ENCODE data around the gene GSTK1. TPM values are rescaled to one million over a fixed set of nuclear protein-coding genes. Genes with fewer than 3 reads are reported as not detected.

GSTK1 gene
- polyA plus RNA-seq, 1 of the 3 experiments (the other 2 are of a cell fraction): 299 TPM

DNA sequence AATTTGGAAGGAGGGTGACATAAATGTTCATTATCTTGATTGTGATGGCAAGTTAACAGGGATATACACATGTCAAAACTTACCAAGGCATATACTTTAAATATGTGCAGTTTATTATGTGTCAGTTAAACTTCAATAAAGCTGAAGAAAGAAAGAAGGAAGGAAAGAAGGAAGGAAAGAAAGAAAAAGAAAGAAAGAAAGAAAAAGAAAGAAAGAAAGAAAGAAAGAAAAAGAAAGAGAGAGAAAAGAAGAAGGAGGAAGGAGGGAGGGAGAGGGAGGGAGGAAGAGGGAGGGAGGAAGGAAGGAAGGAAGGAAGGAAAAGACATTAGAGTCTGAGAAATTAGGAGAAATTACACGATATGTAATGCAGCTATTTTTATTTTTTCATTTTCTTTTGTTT lies 15.9 kb upstream of the GSTK1 start:
- no peak overlapping the region for H3K4me3 ChIP-seq (ENCODE audit: low read depth in 2 of 2, low read length in 1 of 2)
- no peak overlapping the region for H3K4me2 ChIP-seq
- H3F3A ChIP-seq (replicated peaks; ENCODE audit: insufficient read depth): no peaks in the 10 kb centered on the region
- DNase-seq: no peak
- H3K79me2 ChIP-seq (ENCODE audit: insufficient read depth): no peaks in the 10 kb centered on the region
- no peak overlapping the region for H2AFZ ChIP-seq (ENCODE audit: low read depth)
- WGBS (ENCODE audit: low lambda C conversion rate): 6% methylated on average over 1 of the region's 1 CpG
- CTCF ChIA-PET: interaction anchor here (0.7 to 1.4 kb wide), 3 partner anchors 11 to 240 kb away, joined by 3 to 5 read pairs (median 4); no protein-coding TSS in a partner anchor
- H3K36me3 ChIP-seq (replicated peaks in 1 of 2; ENCODE audit: control insufficient read depth in 1 of 2, insufficient read depth in 2 of 2, low read length in 1 of 2): no peaks in the 10 kb centered on the region
- no peak overlapping the region for H3K9ac ChIP-seq
- H3K27me3 ChIP-seq (ENCODE audit: insufficient read depth): no peaks in the 10 kb centered on the region
- H3K27ac ChIP-seq (ENCODE audit: low read depth in 2 of 2, low read length in 1 of 2): no peak overlapping the region
- H3K9me2 ChIP-seq: no peaks in the 10 kb centered on the region
- TF ChIP-seq, protein P1, sequence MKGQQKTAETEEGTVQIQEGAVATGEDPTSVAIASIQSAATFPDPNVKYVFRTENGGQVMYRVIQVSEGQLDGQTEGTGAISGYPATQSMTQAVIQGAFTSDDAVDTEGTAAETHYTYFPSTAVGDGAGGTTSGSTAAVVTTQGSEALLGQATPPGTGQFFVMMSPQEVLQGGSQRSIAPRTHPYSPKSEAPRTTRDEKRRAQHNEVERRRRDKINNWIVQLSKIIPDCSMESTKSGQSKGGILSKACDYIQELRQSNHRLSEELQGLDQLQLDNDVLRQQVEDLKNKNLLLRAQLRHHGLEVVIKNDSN (IDR thresholded peaks at IDR 0.05; ENCODE audit: borderline replicate concordance, low read depth): no peak
- TF ChIP-seq POLR2AphosphoS5 (IDR thresholded peaks at IDR 0.05; ENCODE audit: low read depth, low read length) (no peak), RFX5 (IDR thresholded peaks at IDR 0.05; ENCODE audit: low read length) (no peak), NFIC (IDR thresholded peaks at IDR 0.05; ENCODE audit: borderline replicate concordance) (no peak), FOSL2 (IDR thresholded peaks at IDR 0.05; ENCODE audit: borderline replicate concordance, low read depth) (no peak), SMC3 (IDR thresholded peaks at IDR 0.05; ENCODE audit: low read depth, low read length) (no peak), YY1 (IDR thresholded peaks at IDR 0.05; ENCODE audit: low read depth) (no peak), RAD21 (IDR thresholded peaks at IDR 0.05; ENCODE audit: low read length) (no peak), ELF1 (IDR thresholded peaks at IDR 0.05) (no peak), CHD2 (IDR thresholded peaks at IDR 0.05; ENCODE audit: low read length, partially characterized antibody) (no peak), GATA2 (CRISPR knock-in tag; IDR thresholded peaks at IDR 0.05) (no peak), TAF1 (IDR thresholded peaks at IDR 0.05; ENCODE audit: borderline replicate concordance, low read depth, low read length) (no peak), RXRA (IDR thresholded peaks at IDR 0.05; ENCODE audit: borderline replicate concordance, low read depth) (no peak), JUND (IDR thresholded peaks at IDR 0.05) (no peak), SIN3A (IDR thresholded peaks at IDR 0.05; ENCODE audit: borderline replicate concordance, low read depth, low read length) (no peak)
- TF ChIP-seq, protein P2, sequence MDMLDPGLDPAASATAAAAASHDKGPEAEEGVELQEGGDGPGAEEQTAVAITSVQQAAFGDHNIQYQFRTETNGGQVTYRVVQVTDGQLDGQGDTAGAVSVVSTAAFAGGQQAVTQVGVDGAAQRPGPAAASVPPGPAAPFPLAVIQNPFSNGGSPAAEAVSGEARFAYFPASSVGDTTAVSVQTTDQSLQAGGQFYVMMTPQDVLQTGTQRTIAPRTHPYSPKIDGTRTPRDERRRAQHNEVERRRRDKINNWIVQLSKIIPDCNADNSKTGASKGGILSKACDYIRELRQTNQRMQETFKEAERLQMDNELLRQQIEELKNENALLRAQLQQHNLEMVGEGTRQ (IDR thresholded peaks at IDR 0.05; ENCODE audit: borderline replicate concordance, low read depth, low read length): no peak
- TF ChIP-seq, protein P3, sequence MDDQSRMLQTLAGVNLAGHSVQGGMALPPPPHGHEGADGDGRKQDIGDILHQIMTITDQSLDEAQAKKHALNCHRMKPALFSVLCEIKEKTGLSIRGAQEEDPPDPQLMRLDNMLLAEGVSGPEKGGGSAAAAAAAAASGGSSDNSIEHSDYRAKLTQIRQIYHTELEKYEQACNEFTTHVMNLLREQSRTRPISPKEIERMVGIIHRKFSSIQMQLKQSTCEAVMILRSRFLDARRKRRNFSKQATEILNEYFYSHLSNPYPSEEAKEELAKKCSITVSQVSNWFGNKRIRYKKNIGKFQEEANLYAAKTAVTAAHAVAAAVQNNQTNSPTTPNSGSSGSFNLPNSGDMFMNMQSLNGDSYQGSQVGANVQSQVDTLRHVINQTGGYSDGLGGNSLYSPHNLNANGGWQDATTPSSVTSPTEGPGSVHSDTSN (IDR thresholded peaks at IDR 0.05): no peak
- TF ChIP-seq, protein P4, sequence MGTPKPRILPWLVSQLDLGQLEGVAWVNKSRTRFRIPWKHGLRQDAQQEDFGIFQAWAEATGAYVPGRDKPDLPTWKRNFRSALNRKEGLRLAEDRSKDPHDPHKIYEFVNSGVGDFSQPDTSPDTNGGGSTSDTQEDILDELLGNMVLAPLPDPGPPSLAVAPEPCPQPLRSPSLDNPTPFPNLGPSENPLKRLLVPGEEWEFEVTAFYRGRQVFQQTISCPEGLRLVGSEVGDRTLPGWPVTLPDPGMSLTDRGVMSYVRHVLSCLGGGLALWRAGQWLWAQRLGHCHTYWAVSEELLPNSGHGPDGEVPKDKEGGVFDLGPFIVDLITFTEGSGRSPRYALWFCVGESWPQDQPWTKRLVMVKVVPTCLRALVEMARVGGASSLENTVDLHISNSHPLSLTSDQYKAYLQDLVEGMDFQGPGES (IDR thresholded peaks at IDR 0.05; ENCODE audit: low read depth, low read length): no peak
- TF ChIP-seq, protein P5, sequence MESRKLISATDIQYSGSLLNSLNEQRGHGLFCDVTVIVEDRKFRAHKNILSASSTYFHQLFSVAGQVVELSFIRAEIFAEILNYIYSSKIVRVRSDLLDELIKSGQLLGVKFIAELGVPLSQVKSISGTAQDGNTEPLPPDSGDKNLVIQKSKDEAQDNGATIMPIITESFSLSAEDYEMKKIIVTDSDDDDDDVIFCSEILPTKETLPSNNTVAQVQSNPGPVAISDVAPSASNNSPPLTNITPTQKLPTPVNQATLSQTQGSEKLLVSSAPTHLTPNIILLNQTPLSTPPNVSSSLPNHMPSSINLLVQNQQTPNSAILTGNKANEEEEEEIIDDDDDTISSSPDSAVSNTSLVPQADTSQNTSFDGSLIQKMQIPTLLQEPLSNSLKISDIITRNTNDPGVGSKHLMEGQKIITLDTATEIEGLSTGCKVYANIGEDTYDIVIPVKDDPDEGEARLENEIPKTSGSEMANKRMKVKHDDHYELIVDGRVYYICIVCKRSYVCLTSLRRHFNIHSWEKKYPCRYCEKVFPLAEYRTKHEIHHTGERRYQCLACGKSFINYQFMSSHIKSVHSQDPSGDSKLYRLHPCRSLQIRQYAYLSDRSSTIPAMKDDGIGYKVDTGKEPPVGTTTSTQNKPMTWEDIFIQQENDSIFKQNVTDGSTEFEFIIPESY (IDR thresholded peaks at IDR 0.05; ENCODE audit: borderline replicate concordance, low read depth): no peak
- H3K4me1 ChIP-seq (ENCODE audit: control insufficient read depth in 1 of 2, insufficient read depth in 2 of 2, low read depth in 1 of 2, low read length in 1 of 2): peaks cover 0 to 3% of the 10 kb centered on the region in 2 experiments; a peak in 1 of 4 replicates
- POLR2A ChIA-PET: no interaction called here
- no peaks in the 10 kb centered on the region for H3K9me3 ChIP-seq
- H4K20me1 ChIP-seq (ENCODE audit: insufficient read depth): no peaks in the 10 kb centered on the region
